Islet precursor cell (in vitro differentiated cells): ENCODE data around the gene TSEN34.
A peak's percentile ranks its signal among the peaks of the same experiment; 100 is the strongest.
"Not testable (repeated sequence)": the region's sequence is repeated elsewhere in the genome, so short reads cannot be mapped to it uniquely, and the experiment has no call there.

ENCODE experiments used
- DNase-seq: peaks from one replicate; pipeline ENCODE4 v3.0.0-alpha.2; 2018

Gene TSEN34

GRCh38 chr19:54189145-54189734 lies 1.9 kb upstream of the TSEN34 start, which contains the start of gene MBOAT7:
MBOAT7 (minus strand) TSS chr19:54189580; CDS start chr19:54188508, 1,072 bp downstream.
- no peak for DNase-seq

- peak; percentile 100 for DNase-seq
These were observed 1.2 kb upstream of the TSEN34 start for GRCh38 chr19:54189735-54190502.

DNA sequence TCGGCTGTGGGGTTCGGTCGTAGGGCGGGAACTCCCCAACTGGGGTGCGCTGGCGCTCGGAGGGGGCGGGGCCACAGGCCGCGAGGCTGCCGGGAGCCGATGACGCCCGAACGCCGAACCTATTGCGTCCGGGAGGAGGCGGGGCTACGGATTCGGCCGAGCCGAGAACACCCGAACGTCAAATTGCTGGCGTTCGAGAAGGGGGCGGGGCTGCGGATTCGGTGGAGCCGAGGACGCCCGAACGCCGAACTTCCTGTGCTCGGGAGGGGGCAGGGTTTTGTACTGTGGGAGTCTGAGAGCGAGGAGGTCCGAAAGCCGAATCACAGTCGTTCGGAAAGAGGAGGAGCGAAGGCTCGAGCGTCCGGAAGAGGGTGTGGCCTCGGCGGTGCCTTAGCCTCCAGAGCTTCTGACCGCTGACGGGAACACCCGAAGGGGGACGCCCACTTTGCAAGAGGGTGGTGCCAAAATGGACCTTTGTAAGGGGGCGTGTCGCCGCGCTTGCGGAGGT lies 551 bp upstream of the TSEN34 start:
- DNase-seq: peak; percentile 100

- DNase-seq: no peak
These were observed 824 bp downstream of the TSEN34 start for GRCh38 chr19:54191811-54192453.

DNA sequence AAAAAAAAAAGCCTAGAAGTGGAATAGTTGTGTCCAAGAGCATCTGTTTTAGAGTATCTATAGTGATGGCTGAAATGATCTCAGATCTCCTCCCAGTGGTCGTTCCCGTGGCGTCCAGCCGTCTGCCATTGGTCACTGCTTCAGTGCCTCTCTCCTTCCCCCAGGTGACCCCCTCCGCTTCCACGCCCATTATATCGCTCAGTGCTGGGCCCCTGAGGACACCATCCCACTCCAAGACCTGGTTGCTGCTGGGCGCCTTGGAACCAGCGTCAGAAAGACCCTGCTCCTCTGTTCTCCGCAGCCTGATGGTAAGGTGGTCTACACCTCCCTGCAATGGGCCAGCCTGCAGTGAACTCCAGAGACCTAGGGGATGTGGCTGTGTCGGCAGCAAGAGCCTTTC lies 1.9 kb downstream of the TSEN34 start:
- no peak for DNase-seq

- DNase-seq: not testable (repeated sequence)
These were observed 3.4 kb downstream of the TSEN34 start for GRCh38 chr19:54194463-54194862.

- no peak for DNase-seq
These were observed 5.4 kb downstream of the TSEN34 start for GRCh38 chr19:54196536-54196935.

- no peak for DNase-seq
These were observed 6.0 kb downstream of the TSEN34 start for GRCh38 chr19:54197121-54197520.

DNA sequence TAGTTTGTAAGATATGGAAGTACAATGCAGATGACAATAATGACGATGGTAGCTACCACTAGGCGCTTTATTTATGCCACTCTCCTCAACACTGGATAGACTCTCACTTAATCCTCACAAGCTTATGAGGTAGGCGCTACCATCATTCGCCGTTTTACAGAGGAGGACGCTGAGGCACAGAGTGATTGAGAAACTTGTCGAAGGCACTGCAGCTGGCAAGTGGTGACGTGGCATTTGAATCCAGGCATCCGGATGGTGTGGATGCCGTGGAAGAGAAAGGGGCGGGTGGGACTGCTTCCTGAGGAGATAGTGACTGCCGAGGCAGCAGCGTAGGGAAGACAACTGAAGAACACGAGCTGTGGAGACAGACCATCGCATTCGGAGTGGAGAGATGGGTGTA lies 8.3 kb downstream of the TSEN34 start:
- DNase-seq: peak; percentile 39

GRCh38 chr19:54201172-54201701 lies 10.1 kb downstream of the TSEN34 start:
- peak; percentile 32 for DNase-seq

DNA sequence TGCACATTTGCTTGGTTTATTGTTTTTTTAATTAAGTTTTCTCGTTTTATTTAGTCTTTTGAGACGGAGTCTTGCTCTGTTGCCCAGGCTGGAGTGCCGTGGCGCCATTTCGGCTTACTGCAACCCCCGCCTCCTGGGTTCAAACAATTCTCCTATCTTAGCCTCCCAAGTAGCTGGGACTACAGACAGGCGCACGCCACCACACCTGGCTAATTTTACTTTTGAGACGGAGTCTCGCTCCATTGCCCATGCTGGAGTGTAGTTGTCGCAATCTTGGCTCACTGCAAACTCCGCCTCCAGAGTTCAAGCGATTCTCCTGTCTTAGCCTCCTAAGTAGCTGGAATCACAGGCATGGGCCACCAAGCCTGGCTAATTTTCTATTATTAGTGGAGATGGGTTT lies 10.9 kb downstream of the TSEN34 start:
- DNase-seq: peak; percentile 52

DNA sequence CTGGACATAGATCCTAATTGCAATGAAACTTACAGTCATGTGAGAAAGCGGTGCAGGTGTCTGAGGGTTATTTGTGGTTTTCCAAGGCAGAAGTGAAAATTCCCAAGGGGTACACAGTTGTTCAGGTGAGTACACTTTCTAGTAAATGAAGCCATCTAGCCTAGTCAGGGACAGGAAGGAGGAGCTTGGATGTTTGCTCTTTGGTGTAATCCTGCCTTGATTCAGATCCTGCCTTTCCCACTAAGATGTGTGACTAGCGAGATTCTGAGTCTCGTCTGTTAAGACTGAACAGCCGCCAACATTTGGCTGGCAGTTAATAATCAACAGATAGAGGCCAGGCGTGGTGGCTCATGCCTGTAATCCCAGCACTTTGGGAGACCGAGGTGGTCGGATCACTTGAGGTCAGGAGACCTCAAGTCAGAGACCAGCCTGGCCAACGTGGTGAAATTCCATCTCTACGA lies 12.1 kb downstream of the TSEN34 start:
- DNase-seq: no peak

GRCh38 chr19:54204767-54205468 lies 13.8 kb downstream of the TSEN34 start:
- no peak for DNase-seq

DNA sequence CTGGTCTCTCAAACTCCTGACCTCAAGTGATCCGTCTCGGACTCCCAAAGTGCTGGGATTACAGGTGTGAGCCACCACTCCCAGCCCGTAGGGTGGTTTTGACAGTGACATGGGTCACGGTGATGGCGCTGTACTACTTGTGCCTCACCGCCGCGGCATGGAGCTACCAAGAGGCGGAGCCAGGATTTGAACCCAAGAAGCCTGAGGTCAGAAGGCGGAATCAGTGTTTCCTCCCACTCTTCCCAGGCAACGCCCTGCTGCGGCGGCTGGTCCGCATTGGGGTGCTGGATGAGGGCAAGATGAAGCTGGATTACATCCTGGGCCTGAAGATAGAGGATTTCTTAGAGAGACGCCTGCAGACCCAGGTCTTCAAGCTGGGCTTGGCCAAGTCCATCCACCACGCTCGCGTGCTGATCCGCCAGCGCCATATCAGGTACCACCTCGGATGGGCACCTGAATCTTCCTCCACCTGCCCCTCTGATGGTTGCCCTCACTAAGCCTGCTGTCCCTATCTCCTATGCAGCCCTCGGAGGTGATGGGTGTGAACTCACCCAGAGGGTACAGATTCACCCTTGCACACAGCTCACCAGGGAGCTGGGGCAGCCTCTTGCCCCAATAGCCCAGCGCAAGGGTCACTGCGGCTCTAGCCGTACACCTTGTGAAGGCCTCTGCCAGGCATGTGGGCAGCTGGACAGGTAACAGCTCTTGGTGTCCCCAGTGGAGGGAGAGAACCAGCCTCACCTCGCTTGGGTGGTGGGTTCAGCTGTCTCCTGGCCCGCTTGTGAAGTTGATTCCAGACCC lies 15.1 kb downstream of the TSEN34 start:
- DNase-seq: no peak

GRCh38 chr19:54206831-54207177 lies 15.7 kb downstream of the TSEN34 start:
- DNase-seq: no peak

DNA sequence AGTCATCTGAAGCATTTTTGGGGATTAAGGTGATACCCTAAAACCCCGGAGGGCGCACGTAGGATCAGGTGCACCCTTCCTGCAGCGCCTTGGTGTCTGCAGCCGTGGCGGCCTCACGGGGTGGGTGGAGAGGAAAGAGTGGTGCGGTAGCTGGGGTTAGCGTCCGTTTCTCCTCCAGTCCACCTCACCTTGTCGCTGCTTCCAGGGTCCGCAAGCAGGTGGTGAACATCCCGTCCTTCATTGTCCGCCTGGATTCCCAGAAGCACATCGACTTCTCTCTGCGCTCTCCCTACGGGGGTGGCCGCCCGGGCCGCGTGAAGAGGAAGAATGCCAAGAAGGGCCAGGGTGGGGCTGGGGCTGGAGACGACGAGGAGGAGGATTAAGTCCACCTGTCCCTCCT lies 16.1 kb downstream of the TSEN34 start:
- DNase-seq: not testable (repeated sequence)

- no peak for DNase-seq
These were observed 16.5 kb downstream of the TSEN34 start for GRCh38 chr19:54207676-54207982.

DNA sequence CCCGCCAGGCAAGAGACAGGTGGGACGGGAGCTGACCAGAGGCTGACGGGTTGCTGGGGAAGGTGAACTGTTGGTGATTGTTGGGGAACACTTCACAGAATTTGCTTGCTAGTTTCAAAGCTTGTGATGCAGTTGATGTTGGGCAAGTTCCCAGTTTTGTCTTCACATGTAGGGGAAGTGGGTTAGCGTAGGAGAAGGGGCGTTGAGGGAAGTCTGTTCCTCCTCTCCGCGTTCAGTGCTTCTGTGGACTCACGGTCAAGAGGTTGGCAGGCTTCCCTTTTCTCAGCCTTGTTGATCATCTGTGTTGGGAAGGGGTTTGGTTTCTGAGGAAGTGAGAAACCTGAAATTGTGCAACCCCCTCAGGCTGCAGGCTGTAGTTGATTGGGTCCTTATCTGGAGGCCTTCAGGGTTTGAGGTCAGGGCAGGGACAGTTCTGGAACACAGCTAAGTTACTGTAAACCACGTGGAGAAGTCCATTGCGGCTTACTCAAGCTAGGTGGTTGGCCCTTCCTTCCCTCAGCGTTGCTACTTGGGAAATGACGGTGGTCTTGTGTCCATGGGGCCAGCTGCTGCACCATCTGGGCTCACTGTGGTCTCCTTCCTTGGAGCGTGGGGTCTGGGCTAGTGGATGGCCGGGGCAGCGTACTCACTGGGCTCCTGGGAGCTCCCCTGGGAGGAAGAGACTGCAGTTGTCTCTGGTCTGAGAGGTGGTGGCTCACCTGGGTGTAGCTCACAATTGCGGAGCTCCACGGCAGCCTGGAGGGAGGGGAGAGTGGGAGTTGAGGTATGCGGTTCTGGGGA lies 17.1 kb downstream of the TSEN34 start:
- DNase-seq: no peak

DNA sequence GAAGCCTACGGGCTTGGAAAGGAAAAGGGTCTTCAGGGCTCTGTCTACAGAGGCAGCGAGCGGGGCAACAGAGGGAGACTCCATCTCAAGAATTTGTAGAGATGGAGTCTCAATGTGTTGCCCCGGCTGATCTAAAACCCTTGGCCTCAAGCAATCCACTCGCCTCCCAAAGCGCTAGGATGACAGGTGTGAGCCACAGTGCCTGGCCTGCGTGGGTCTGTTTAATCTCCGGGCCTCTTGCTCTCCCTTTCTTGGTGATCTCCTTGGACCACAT lies 17.6 kb downstream of the TSEN34 start:
- DNase-seq: peak; percentile 69

DNA sequence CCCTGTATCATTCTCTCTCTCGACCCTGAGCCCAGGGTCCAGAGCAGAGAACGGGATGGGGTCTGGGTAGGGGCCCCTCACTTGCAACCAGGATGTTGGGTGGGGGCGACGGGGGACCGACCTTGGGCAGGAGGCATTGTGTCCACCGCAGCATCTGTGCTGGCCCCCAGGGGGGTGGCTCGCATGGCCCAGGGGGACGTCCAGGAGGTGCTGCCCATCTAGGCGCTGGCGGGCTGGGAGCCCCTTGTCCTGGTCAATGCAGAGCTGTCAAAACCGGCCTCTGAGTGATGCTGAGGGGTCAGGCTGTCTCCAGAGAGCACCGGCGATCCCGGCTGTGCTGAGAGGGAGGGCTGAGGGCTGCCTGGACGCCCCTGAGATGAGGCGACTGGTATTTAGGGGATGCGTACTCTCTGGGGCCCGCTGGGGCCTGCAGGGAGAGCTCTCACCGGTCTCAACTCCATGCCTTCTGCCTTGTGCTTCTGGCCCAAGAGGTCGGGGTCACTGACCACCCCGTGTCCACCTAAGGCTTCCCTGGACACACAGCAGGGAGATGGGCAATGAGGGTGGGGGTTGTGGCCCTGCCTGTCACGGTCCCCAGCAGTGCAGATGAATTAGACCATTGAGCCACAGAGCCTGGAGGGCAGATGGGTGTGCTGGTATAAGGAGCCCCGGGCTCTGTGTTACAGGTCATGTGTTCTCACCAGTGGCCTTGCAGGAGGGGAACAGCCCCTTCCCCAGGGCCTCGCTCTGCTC lies 18.1 kb downstream of the TSEN34 start:
- peak; percentile 71 for DNase-seq
